HEK293 (cell line): ENCODE results near the gene COPG1.

Experiments used
- GLIS1 ChIP-seq: fragments of 450-650 bp; formaldehyde crosslinking; IDR thresholded peaks from 2 replicates; pipeline ENCODE4 v1.5.1; 2016; ENCODE audit warnings: missing biosample characterization, missing genetic modification characterization
- HOXC10 ChIP-seq: sonication (generic); formaldehyde crosslinking; IDR thresholded peaks from 2 replicates; pipeline ENCODE4 v1.8.1; 2023; ENCODE audit warnings: mild to moderate bottlenecking, missing genetic modification reagents
- YY2 ChIP-seq: fragments of 450-650 bp; formaldehyde crosslinking; IDR thresholded peaks from 2 replicates; pipeline ENCODE4 v1.5.1; 2016; ENCODE audit warnings: missing biosample characterization, missing genetic modification characterization
- ZBTB11 ChIP-seq: fragments of 450-650 bp; formaldehyde crosslinking; conservative IDR thresholded peaks from 2 replicates; pipeline ENCODE4 v1.5.1; 2016; ENCODE audit warnings: low read depth, missing biosample characterization, missing genetic modification characterization
- ZBTB8A ChIP-seq: fragments of 450-650 bp; formaldehyde crosslinking; IDR thresholded peaks from 2 replicates; pipeline ENCODE4 v1.5.1; 2016; ENCODE audit warnings: missing biosample characterization, missing genetic modification characterization
- ZFP37 ChIP-seq: fragments of 450-650 bp; formaldehyde crosslinking; IDR thresholded peaks from 2 replicates; pipeline ENCODE4 v1.5.1; 2016; ENCODE audit warnings: missing biosample characterization, missing genetic modification characterization
- ZNF10 ChIP-seq: fragments of 450-650 bp; formaldehyde crosslinking; IDR thresholded peaks from 2 replicates; pipeline ENCODE4 v1.5.1; 2017; ENCODE audit warnings: missing biosample characterization, missing genetic modification characterization
- ZNF133 ChIP-seq: fragments of 450-650 bp; formaldehyde crosslinking; IDR thresholded peaks from 2 replicates; pipeline ENCODE4 v1.5.1; 2016; ENCODE audit warnings: missing biosample characterization, missing genetic modification characterization
- ZNF138 ChIP-seq: fragments of 450-650 bp; formaldehyde crosslinking; IDR thresholded peaks from 2 replicates; pipeline ENCODE4 v1.5.1; 2016; ENCODE audit warnings: missing biosample characterization, missing genetic modification characterization, borderline replicate concordance
- ZNF324 ChIP-seq: fragments of 450-650 bp; formaldehyde crosslinking; IDR thresholded peaks from 2 replicates; pipeline ENCODE4 v1.5.1; 2016; ENCODE audit warnings: missing biosample characterization, missing genetic modification characterization
- ZNF488 ChIP-seq: fragments of 450-650 bp; formaldehyde crosslinking; IDR thresholded peaks from 2 replicates; pipeline ENCODE4 v1.5.1; 2016; ENCODE audit warnings: missing biosample characterization, missing genetic modification characterization
- ZNF518A ChIP-seq: fragments of 450-650 bp; formaldehyde crosslinking; conservative IDR thresholded peaks from 2 replicates; pipeline ENCODE4 v1.5.1; 2016; ENCODE audit warnings: low read depth, missing biosample characterization, missing genetic modification characterization
- ZNF596 ChIP-seq: fragments of 450-650 bp; IDR thresholded peaks from 2 replicates; pipeline ENCODE4 v1.5.0; 2018; ENCODE audit warnings: missing biosample characterization, mild to moderate bottlenecking, missing genetic modification characterization, moderate library complexity
- ZNF645 ChIP-seq: fragments of 450-650 bp; formaldehyde crosslinking; IDR thresholded peaks from 2 replicates; pipeline ENCODE4; 2016; ENCODE audit warnings: missing biosample characterization, missing genetic modification characterization
- ZNF658 ChIP-seq: fragments of 450-650 bp; formaldehyde crosslinking; IDR thresholded peaks from 2 replicates; pipeline ENCODE4; 2016; ENCODE audit warnings: missing biosample characterization, missing genetic modification characterization
- ZNF664 ChIP-seq: fragments of 450-650 bp; formaldehyde crosslinking; IDR thresholded peaks from 2 replicates; pipeline ENCODE4 v1.5.1; 2016; ENCODE audit warnings: missing biosample characterization, missing genetic modification characterization
- ZNF707 ChIP-seq: fragments of 450-650 bp; formaldehyde crosslinking; IDR thresholded peaks from 2 replicates; pipeline ENCODE4 v1.5.1; 2016; ENCODE audit warnings: missing biosample characterization, missing genetic modification characterization
- TF ChIP-seq, protein P1 (sequence below): fragments of 450-650 bp; formaldehyde crosslinking; IDR thresholded peaks from 2 replicates; pipeline ENCODE4 v1.5.1; 2016; ENCODE audit warnings: missing biosample characterization, missing genetic modification characterization
- TF ChIP-seq, protein P2 (sequence below): fragments of 450-650 bp; formaldehyde crosslinking; IDR thresholded peaks from 2 replicates; pipeline ENCODE4 v1.5.1; 2016; ENCODE audit warnings: missing biosample characterization, missing genetic modification characterization
- TF ChIP-seq, protein P3 (sequence below): fragments of 450-650 bp; formaldehyde crosslinking; IDR thresholded peaks from 2 replicates; pipeline ENCODE4 v1.5.1; 2017; ENCODE audit warnings: missing biosample characterization, missing genetic modification characterization
- TF ChIP-seq, protein P4 (sequence below): fragments of 450-650 bp; formaldehyde crosslinking; IDR thresholded peaks from 2 replicates; pipeline ENCODE4 v1.5.1; 2016; ENCODE audit warnings: missing biosample characterization, missing genetic modification characterization, borderline replicate concordance

Gene COPG1

DNA sequence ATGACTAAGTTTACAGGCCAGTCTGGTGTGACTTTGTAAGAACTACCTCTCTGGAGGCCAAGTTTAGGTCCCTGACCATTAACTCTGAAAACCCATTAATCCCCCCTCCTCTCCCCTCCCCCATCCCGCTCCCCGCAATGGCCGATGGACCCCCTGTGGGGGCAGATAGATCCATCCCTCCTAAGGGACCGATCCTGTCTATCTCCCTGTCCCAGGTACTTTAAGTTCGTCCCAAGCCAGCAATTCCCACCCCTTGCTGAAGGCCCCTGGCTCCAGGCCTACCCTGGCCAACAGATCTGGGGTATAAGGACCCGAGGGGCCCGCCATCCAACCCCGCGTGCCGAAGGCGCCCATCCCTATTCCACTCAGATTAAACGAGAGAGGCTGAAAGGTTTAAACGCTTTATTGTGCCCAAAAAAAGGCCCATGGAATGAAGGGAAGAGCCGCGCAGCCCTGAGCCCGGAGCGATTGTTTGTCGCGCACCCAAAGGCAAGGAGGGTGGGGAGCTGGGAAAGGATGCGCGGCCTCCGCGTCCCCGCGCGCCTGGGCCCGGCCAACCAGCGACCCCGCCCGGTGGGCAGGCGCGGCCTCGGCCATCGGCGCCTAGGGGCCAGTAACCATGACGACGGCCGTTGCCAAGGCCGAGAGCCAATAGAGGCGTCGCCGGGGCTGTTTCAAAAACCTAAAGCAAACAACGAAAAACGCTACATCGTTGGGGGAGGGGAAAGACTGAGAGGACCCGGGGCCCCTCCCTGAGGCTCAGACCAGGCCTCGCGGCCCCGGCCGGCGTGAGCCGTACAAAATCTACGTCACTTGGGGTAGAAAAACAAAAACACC is 65.2 kb downstream of the COPG1 start (continued):
- TF ChIP-seq, protein P1, sequence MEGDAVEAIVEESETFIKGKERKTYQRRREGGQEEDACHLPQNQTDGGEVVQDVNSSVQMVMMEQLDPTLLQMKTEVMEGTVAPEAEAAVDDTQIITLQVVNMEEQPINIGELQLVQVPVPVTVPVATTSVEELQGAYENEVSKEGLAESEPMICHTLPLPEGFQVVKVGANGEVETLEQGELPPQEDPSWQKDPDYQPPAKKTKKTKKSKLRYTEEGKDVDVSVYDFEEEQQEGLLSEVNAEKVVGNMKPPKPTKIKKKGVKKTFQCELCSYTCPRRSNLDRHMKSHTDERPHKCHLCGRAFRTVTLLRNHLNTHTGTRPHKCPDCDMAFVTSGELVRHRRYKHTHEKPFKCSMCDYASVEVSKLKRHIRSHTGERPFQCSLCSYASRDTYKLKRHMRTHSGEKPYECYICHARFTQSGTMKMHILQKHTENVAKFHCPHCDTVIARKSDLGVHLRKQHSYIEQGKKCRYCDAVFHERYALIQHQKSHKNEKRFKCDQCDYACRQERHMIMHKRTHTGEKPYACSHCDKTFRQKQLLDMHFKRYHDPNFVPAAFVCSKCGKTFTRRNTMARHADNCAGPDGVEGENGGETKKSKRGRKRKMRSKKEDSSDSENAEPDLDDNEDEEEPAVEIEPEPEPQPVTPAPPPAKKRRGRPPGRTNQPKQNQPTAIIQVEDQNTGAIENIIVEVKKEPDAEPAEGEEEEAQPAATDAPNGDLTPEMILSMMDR: no peak; the same call in 1 of the 2 replicates
- TF ChIP-seq ZNF664 (tag by site-specific recombination): no peak
- TF ChIP-seq, protein P2, sequence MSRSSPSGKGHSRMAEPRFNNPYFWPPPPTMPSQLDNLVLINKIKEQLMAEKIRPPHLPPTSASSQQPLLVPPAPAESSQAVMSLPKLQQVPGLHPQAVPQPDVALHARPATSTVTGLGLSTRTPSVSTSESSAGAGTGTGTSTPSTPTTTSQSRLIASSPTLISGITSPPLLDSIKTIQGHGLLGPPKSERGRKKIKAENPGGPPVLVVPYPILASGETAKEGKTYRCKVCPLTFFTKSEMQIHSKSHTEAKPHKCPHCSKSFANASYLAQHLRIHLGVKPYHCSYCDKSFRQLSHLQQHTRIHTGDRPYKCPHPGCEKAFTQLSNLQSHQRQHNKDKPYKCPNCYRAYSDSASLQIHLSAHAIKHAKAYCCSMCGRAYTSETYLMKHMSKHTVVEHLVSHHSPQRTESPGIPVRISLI (tag by site-specific recombination): no peak
- TF ChIP-seq ZNF658 (tag by site-specific recombination): no peak
- no peak for TF ChIP-seq ZNF10
- TF ChIP-seq, protein P3, sequence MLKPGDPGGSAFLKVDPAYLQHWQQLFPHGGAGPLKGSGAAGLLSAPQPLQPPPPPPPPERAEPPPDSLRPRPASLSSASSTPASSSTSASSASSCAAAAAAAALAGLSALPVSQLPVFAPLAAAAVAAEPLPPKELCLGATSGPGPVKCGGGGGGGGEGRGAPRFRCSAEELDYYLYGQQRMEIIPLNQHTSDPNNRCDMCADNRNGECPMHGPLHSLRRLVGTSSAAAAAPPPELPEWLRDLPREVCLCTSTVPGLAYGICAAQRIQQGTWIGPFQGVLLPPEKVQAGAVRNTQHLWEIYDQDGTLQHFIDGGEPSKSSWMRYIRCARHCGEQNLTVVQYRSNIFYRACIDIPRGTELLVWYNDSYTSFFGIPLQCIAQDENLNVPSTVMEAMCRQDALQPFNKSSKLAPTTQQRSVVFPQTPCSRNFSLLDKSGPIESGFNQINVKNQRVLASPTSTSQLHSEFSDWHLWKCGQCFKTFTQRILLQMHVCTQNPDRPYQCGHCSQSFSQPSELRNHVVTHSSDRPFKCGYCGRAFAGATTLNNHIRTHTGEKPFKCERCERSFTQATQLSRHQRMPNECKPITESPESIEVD (tag by site-specific recombination): peak; percentile 65
- no peak for TF ChIP-seq ZNF488
- no peak for TF ChIP-seq ZNF324 (tag by site-specific recombination)
- TF ChIP-seq YY2: no peak
- TF ChIP-seq GLIS1 (tag by site-specific recombination): peak; percentile 18; the same call in 1 of the 2 replicates
- no peak for TF ChIP-seq ZNF518A (tag by site-specific recombination)
- no peak; the same call in 1 of the 2 replicates for TF ChIP-seq ZBTB11 (tag by site-specific recombination)
- peak; percentile 70 for TF ChIP-seq ZBTB8A (tag by site-specific recombination)
- TF ChIP-seq ZNF645 (tag by site-specific recombination): no peak; the same call in 1 of the 2 replicates
- no peak for TF ChIP-seq ZNF596
- TF ChIP-seq ZNF133 (tag by site-specific recombination): no peak
- no peak for TF ChIP-seq ZFP37 (tag by site-specific recombination)
- TF ChIP-seq, protein P4, sequence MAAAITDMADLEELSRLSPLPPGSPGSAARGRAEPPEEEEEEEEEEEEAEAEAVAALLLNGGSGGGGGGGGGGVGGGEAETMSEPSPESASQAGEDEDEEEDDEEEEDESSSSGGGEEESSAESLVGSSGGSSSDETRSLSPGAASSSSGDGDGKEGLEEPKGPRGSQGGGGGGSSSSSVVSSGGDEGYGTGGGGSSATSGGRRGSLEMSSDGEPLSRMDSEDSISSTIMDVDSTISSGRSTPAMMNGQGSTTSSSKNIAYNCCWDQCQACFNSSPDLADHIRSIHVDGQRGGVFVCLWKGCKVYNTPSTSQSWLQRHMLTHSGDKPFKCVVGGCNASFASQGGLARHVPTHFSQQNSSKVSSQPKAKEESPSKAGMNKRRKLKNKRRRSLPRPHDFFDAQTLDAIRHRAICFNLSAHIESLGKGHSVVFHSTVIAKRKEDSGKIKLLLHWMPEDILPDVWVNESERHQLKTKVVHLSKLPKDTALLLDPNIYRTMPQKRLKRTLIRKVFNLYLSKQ (tag by site-specific recombination): no peak
- no peak for TF ChIP-seq ZNF138 (tag by site-specific recombination)
- TF ChIP-seq ZNF707 (tag by site-specific recombination): no peak
- no peak for TF ChIP-seq HOXC10 (CRISPR knock-in tag)
